SK-N-SH (cell line): ENCODE results near the gene MYO1E.

Source experiments
- EZH2phosphoT487 ChIP-seq: fragments of 200-600 bp; sonication (generic); IDR thresholded peaks from 2 replicates; pipeline ENCODE4 v1.6.1; 2017; ENCODE audit warnings: low read depth, mixed run types, mild to moderate bottlenecking, antibody characterized with exemption, moderate library complexity, borderline replicate concordance
- JUND ChIP-seq: IDR thresholded peaks from 2 replicates; pipeline ENCODE4 v1.4.0; 2012
- NFIC ChIP-seq: IDR thresholded peaks from 2 replicates; pipeline ENCODE4 v1.4.0; 2012; ENCODE audit warnings: borderline replicate concordance
- POLR2AphosphoS5 ChIP-seq: IDR thresholded peaks from 2 replicates; pipeline ENCODE4 v1.6.1; 2012; ENCODE audit warnings: low read depth, low read length
- TF ChIP-seq, protein P1 (sequence below): fragments of 150-350 bp; IDR thresholded peaks from 2 replicates; pipeline ENCODE4 v1.6.1; 2016; ENCODE audit warnings: mild to moderate bottlenecking, low read depth, low read length

DNA sequence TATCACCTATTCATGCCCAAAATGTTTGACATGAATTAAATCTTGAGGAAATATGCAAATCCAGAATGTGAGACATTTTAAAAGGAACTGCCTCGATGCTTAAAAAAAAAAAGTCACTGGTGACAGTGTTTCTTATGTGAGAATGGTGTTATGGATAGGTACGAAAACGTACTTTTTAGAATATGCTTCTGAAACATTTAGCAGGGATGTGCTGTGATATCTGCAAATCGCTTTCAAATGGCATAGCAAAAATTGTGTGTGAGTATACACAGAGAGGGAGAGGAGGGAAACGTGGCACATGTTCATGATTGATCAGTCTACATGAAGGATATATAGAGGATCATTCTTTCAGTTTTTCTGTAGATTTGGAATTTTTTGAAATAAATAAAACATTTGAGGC is 251.7 kb downstream of the MYO1E start:
- TF ChIP-seq, protein P1, sequence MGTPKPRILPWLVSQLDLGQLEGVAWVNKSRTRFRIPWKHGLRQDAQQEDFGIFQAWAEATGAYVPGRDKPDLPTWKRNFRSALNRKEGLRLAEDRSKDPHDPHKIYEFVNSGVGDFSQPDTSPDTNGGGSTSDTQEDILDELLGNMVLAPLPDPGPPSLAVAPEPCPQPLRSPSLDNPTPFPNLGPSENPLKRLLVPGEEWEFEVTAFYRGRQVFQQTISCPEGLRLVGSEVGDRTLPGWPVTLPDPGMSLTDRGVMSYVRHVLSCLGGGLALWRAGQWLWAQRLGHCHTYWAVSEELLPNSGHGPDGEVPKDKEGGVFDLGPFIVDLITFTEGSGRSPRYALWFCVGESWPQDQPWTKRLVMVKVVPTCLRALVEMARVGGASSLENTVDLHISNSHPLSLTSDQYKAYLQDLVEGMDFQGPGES = no peak
- TF ChIP-seq NFIC (no peak), POLR2AphosphoS5 (no peak), EZH2phosphoT487 (no peak), JUND (no peak)
